Measurements from ENCODE around the gene ZNF236. TPM values are rescaled to one million over a fixed set of nuclear protein-coding genes. Genes with fewer than 3 reads are reported as not detected.

ZNF236 gene
- total and polyA plus RNA-seq, 5 donors from 2014 or later, result 5.5 to 26.1 (median 8.1) TPM

- H3K4me3 ChIP-seq (ENCODE audit: low read depth, low read length), result no peak overlapping the region
- no peaks in the 10 kb centered on the region for H3K27me3 ChIP-seq (ENCODE audit: control insufficient read depth, insufficient read depth, low read length)
- no peaks in the 10 kb centered on the region for H3K9me3 ChIP-seq (ENCODE audit: control insufficient read depth in 2 of 2, low read length in 2 of 2)
- Mint-ChIP-seq H3K4me1 (peaks cover 4 to 8% (median 8%) of the 10 kb centered on the region in 4 donors), H3K9me3 (no peaks in the 10 kb centered on the region), H3K4me3 (no peak overlapping the region), H3K27ac (peak overlapping the region in 1 of 3 donors; percentile 63), H3K36me3 (peaks cover 16% of the 10 kb centered on the region), H3K27me3 (no peaks in the 10 kb centered on the region)
- ATAC-seq (ENCODE audit: low read depth in 2 of 2), result no peak
- peaks cover 3% of the 10 kb centered on the region for H3K36me3 ChIP-seq (ENCODE audit: control insufficient read depth, insufficient read depth, low read length)
- no peak overlapping the region for H3K27ac ChIP-seq (ENCODE audit: insufficient read depth, low read length, poor library complexity, severe bottlenecking)
- no peak for DNase-seq
- peaks cover 6% of the 10 kb centered on the region for H3K4me1 ChIP-seq (ENCODE audit: control insufficient read depth, insufficient read depth, low read length, poor library complexity, severe bottlenecking)
These were observed 156.3 kb downstream of the ZNF236 start for GRCh38 chr18:76978616-76979015.

DNA sequence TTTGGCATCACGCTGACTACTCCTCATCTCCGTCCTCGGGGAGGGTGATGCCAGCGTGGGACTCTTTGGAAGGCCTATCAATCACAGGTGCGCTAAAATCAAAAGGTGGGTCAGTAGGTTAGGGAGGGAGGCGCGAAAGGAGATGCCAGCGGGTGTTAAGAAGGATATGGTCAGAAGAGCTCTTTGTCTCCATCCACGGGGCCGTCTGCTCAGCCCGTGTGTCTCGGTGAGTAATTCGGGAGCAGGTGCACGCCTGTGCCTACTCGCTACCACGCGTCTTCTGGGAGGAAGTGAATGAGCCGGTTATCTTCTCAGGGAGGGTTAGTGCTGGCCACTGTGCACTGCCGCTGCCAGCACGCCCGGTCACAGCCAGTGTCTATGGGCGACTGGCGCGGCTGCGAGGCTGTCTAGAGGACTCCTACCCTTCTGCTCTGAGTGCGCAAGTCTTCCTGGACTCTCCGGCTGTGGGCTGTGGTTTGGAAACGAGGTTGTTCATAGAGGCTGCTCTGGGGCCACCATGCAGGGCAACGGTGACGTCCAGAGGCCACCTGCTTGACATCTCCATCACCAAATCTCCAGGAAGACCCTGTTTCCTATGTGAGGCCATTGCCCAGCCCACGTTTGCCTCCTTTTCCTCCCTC lies 156.9 kb downstream of the ZNF236 start:
- Mint-ChIP-seq H3K36me3 (peaks cover 16% of the 10 kb centered on the region), H3K27ac (no peak overlapping the region), H3K4me3 (no peak overlapping the region), H3K9me3 (no peaks in the 10 kb centered on the region), H3K4me1 (peaks cover 4 to 9% (median 8%) of the 10 kb centered on the region in 4 donors), H3K27me3 (no peaks in the 10 kb centered on the region)
- Histone ChIP-seq H3K27ac (ENCODE audit: insufficient read depth, low read length, poor library complexity, severe bottlenecking) (no peak overlapping the region), H3K9me3 (ENCODE audit: control insufficient read depth in 2 of 2, low read length in 2 of 2) (no peaks in the 10 kb centered on the region), H3K4me1 (ENCODE audit: control insufficient read depth, insufficient read depth, low read length, poor library complexity, severe bottlenecking) (peaks cover 6% of the 10 kb centered on the region), H3K4me3 (ENCODE audit: low read depth, low read length) (no peak overlapping the region), H3K36me3 (ENCODE audit: control insufficient read depth, insufficient read depth, low read length) (peaks cover 2% of the 10 kb centered on the region), H3K27me3 (ENCODE audit: control insufficient read depth, insufficient read depth, low read length) (no peaks in the 10 kb centered on the region)
- DNase-seq (no peak), ATAC-seq (ENCODE audit: low read depth in 2 of 2) (no peak)

GRCh38 chr18:76979906-76980305 lies 157.5 kb downstream of the ZNF236 start:
- Histone ChIP-seq H3K9me3 (ENCODE audit: control insufficient read depth in 2 of 2, low read length in 2 of 2) (no peaks in the 10 kb centered on the region), H3K4me1 (ENCODE audit: control insufficient read depth, insufficient read depth, low read length, poor library complexity, severe bottlenecking) (peaks cover 6% of the 10 kb centered on the region), H3K4me3 (ENCODE audit: low read depth, low read length) (no peak overlapping the region), H3K27ac (ENCODE audit: insufficient read depth, low read length, poor library complexity, severe bottlenecking) (no peak overlapping the region), H3K27me3 (ENCODE audit: control insufficient read depth, insufficient read depth, low read length) (no peaks in the 10 kb centered on the region), H3K36me3 (ENCODE audit: control insufficient read depth, insufficient read depth, low read length) (no peaks in the 10 kb centered on the region)
- ATAC-seq (ENCODE audit: low read depth in 2 of 2) (no peak), DNase-seq (no peak)
- Mint-ChIP-seq H3K9me3 (no peaks in the 10 kb centered on the region), H3K27me3 (no peaks in the 10 kb centered on the region), H3K36me3 (peaks cover 11% of the 10 kb centered on the region), H3K4me1 (peaks cover 4 to 9% (median 8%) of the 10 kb centered on the region in 4 donors), H3K27ac (no peak overlapping the region), H3K4me3 (no peak overlapping the region)

DNA sequence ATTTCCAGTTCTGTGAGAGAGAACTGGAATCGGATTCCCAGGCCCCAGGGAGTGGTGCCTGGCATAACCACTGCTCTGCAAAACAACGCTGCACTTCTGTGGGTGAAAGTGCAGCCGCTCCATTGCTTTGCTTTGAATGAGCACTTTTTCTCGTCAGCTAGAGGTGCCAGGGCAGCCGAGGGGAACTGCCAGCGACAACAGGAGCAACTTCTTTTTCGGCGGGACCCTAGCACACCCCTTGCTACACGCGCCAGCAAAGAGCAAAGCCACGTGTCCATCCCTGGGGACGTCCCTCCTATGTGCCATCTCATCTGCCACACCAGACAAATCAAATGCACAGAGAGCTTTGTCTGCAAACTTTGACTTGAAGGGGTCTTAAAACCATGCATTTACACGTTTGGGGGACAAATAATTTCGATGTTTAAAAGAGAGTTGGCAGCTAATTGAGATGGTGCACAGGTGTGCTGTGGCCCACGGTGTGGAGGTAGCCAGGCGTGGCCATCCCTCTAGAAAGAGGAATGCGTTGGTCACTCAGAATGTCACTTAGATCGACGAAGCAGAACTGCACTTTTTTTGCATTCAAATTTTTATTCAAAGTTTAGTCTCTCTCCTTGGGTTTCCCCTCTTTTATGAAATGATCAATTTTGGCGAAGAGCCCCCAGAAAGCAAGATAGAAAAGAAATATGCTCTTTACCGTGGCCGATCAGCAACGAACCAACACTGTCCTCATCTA lies 158.5 kb downstream of the ZNF236 start:
- ATAC-seq (ENCODE audit: low read depth in 2 of 2) (no peak), DNase-seq (no peak)
- Histone ChIP-seq H3K4me1 (ENCODE audit: control insufficient read depth, insufficient read depth, low read length, poor library complexity, severe bottlenecking) (peaks cover 6% of the 10 kb centered on the region), H3K27me3 (ENCODE audit: control insufficient read depth, insufficient read depth, low read length) (no peaks in the 10 kb centered on the region), H3K36me3 (ENCODE audit: control insufficient read depth, insufficient read depth, low read length) (no peaks in the 10 kb centered on the region), H3K4me3 (ENCODE audit: low read depth, low read length) (no peak overlapping the region), H3K27ac (ENCODE audit: insufficient read depth, low read length, poor library complexity, severe bottlenecking) (no peak overlapping the region), H3K9me3 (ENCODE audit: control insufficient read depth in 2 of 2, low read length in 2 of 2) (no peaks in the 10 kb centered on the region)
- H3K27ac Mint-ChIP-seq, result no peak overlapping the region
- H3K4me3 Mint-ChIP-seq, result no peak overlapping the region
- H3K9me3 Mint-ChIP-seq, result no peaks in the 10 kb centered on the region
- peaks cover 11% of the 10 kb centered on the region for H3K36me3 Mint-ChIP-seq
- H3K4me1 Mint-ChIP-seq, result peaks cover 4 to 9% (median 8%) of the 10 kb centered on the region in 4 donors
- no peaks in the 10 kb centered on the region for H3K27me3 Mint-ChIP-seq

- Histone ChIP-seq H3K9me3 (ENCODE audit: control insufficient read depth in 2 of 2, low read length in 2 of 2) (no peaks in the 10 kb centered on the region), H3K27me3 (ENCODE audit: control insufficient read depth, insufficient read depth, low read length) (no peaks in the 10 kb centered on the region), H3K4me1 (ENCODE audit: control insufficient read depth, insufficient read depth, low read length, poor library complexity, severe bottlenecking) (peaks cover 6% of the 10 kb centered on the region), H3K4me3 (ENCODE audit: low read depth, low read length) (no peak overlapping the region), H3K27ac (ENCODE audit: insufficient read depth, low read length, poor library complexity, severe bottlenecking) (no peak overlapping the region), H3K36me3 (ENCODE audit: control insufficient read depth, insufficient read depth, low read length) (no peaks in the 10 kb centered on the region)
- no peak for ATAC-seq (ENCODE audit: low read depth in 2 of 2)
- no peak for DNase-seq
- Mint-ChIP-seq H3K9me3 (no peaks in the 10 kb centered on the region), H3K27ac (no peak overlapping the region), H3K36me3 (peaks cover 11% of the 10 kb centered on the region), H3K4me3 (no peak overlapping the region), H3K4me1 (peaks cover 4 to 9% (median 8%) of the 10 kb centered on the region in 4 donors), H3K27me3 (no peaks in the 10 kb centered on the region)
These were observed 159.1 kb downstream of the ZNF236 start for GRCh38 chr18:76981396-76981968.

DNA sequence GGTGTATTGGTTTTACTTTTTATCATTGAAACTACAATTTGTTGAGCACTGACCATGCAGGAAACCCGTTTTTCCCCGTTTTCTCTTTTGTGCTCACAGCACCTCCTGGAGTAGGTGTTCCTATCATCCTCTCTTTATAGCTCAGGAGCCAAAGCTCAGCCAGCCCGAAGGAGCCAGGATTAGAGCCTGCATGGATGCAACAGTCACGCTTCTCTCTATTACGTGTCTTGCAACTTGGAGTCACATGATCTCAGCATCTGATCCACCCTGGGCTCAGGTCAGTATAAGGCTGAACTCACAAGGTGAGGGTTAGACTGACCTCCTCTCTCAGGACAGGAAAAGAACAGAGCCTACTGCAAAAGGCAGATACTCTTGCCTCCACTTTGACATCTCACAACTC lies 159.7 kb downstream of the ZNF236 start:
- Histone ChIP-seq H3K36me3 (ENCODE audit: control insufficient read depth, insufficient read depth, low read length) (no peaks in the 10 kb centered on the region), H3K27me3 (ENCODE audit: control insufficient read depth, insufficient read depth, low read length) (no peaks in the 10 kb centered on the region), H3K4me1 (ENCODE audit: control insufficient read depth, insufficient read depth, low read length, poor library complexity, severe bottlenecking) (peaks cover 6% of the 10 kb centered on the region), H3K4me3 (ENCODE audit: low read depth, low read length) (no peak overlapping the region), H3K27ac (ENCODE audit: insufficient read depth, low read length, poor library complexity, severe bottlenecking) (no peak overlapping the region), H3K9me3 (ENCODE audit: control insufficient read depth in 2 of 2, low read length in 2 of 2) (no peaks in the 10 kb centered on the region)
- no peaks in the 10 kb centered on the region for H3K9me3 Mint-ChIP-seq
- no peaks in the 10 kb centered on the region for H3K27me3 Mint-ChIP-seq
- DNase-seq (no peak), ATAC-seq (ENCODE audit: low read depth in 2 of 2) (no peak)
- H3K4me3 Mint-ChIP-seq, result no peak overlapping the region
- H3K36me3 Mint-ChIP-seq, result peaks cover 11% of the 10 kb centered on the region
- peaks cover 4 to 9% (median 8%) of the 10 kb centered on the region in 4 donors for H3K4me1 Mint-ChIP-seq
- H3K27ac Mint-ChIP-seq, result no peak overlapping the region

DNA sequence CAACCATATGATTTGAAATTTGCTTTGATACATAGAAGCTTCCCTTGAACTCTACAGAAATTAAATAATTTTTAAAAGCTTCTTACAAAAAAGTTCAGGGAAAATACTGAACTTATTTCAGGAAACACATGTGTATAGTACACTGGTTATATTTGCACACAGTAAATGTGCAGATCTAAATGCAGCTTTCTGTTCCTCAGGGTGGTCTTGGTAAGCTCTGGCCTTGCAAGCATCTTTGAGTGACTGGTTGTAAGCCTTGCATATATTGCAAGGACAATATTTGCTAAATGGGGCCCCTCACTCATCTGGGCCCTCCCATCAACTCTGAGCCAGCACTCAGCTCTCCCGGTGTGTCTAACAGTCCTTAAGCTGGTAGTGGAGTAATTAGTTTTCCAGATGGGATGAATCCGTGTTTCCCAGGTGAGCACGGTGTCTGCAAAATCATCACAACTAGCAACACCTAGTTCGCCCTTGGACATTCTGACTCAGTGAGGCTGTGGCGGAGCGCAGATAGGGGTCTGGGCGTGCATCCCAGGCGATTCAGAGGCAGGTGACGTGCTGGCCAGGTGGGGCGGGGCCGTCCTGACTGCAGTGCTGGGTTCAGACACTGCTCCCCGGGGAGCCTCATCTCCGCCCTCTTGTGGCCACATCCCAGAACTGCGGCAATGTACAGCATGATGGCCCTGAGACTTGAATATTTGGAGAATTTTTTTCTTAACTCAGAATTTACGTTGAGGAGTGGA lies 160.7 kb downstream of the ZNF236 start:
- Mint-ChIP-seq H3K4me1 (peaks cover 4 to 9% (median 8%) of the 10 kb centered on the region in 4 donors), H3K4me3 (no peak overlapping the region), H3K36me3 (peaks cover 11% of the 10 kb centered on the region), H3K27me3 (no peaks in the 10 kb centered on the region), H3K9me3 (no peaks in the 10 kb centered on the region), H3K27ac (peak overlapping the region in 1 of 3 donors; percentile 56)
- H3K36me3 ChIP-seq (ENCODE audit: control insufficient read depth, insufficient read depth, low read length), result no peaks in the 10 kb centered on the region
- no peaks in the 10 kb centered on the region for H3K9me3 ChIP-seq (ENCODE audit: control insufficient read depth in 2 of 2, low read length in 2 of 2)
- no peak overlapping the region for H3K4me3 ChIP-seq (ENCODE audit: low read depth, low read length)
- ATAC-seq (ENCODE audit: low read depth in 2 of 2) (peak; percentile 93 to 94), DNase-seq (peak; percentile 71 to 86 (median 81))
- H3K27ac ChIP-seq (ENCODE audit: insufficient read depth, low read length, poor library complexity, severe bottlenecking), result no peak overlapping the region
- H3K4me1 ChIP-seq (ENCODE audit: control insufficient read depth, insufficient read depth, low read length, poor library complexity, severe bottlenecking), result peaks cover 6% of the 10 kb centered on the region
- H3K27me3 ChIP-seq (ENCODE audit: control insufficient read depth, insufficient read depth, low read length), result no peaks in the 10 kb centered on the region

Measured in CD4-positive, CD25-positive, alpha-beta regulatory T cell (primary cell).